DMS114 treated with DMSO at 0.1 percent for 48 hours (cell line): Measurements from ENCODE around the gene CLEC11A.
A peak's percentile ranks its signal among the peaks of the same experiment; 100 is the strongest.
"Not testable (repeated sequence)": the region's sequence is repeated elsewhere in the genome, so short reads cannot be mapped to it uniquely, and the experiment has no call there.

Experiments used
- DNase-seq: peaks from one replicate; lab custom pipeline; 2025; ENCODE audit not compliant: unreplicated experiment; lab: John Stamatoyannopoulos, UW

The CLEC11A gene

DNA sequence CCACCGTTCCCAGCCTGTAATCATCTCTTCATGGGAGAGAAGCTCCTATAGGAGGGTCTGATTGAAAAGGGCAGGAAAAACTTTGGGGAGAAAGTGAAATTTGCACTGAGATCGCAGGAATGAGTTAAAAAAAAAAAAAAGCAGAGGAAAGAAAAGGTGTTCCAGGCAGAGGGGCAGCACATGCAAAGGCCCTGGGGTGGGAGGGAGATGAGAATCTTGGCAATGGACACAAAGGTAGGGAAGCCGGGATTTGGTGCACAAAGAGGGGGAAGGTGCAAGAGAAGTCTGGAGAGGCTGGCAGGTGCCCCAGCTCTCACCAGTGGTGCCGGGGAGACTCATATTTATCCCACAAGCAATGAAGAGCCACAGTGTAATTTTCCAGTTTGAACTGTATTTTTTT, 30.7 kb downstream of the CLEC11A start:
- no peak for DNase-seq

DNA sequence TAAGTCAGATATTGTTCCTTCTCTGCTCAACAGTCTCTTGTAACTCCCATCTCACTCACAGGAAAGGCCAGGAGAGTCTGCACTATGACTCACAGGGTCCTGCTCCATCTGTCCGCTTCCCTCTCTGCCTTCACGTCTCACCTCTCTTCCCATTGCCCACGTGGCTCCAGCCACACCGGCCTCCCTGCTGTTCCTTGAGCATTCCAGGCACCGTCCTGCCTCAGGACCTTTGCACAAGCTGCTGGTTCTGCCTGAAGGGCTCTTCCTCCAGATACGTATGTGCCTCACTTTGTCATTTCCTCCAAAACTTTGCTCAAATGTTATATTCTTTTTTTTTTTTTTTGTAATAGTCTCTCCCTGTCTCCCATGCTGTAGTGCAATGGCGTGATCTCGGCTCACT, 33.1 kb downstream of the CLEC11A start:
- DNase-seq: not testable (repeated sequence)

DNA sequence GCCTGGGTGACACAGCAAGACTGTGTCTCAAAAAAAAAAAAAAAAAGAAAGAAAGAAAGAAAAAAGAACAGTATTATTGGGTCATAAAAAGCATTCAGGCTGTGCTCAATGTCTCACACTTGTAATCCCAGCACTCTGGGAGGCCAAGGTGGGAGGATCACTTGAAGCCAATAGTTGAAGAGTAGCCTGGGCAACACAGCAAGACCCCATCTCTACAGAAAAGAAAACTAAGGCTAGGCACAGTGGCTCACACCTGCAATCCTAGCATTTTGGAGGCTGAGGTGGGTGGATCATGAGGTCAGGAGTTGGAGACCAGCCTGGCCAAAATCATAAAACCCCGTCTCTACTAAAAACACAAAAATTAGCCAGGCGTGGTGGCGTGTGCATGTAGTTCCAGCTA, 34.5 kb downstream of the CLEC11A start:
- not testable (repeated sequence) for DNase-seq

DNA sequence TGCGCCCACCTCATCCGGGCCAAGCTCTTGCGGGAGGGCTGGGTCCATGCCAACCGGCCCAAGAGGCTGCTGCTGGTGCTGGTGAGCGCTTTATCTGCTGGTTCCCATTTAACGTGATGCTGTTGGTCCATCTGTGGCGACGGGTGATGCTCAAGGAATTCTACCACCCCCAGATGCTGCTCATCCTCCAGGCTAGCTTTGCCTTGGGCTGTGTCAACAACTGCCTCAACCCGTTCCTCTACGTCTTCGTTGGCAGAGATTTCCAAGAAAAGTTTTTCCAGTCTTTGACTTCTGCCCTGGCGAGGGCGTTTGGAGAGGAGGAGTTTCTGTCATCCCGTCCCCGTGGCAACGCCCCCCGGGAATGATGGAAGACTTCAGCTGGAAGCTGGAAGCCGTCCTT, 35.9 kb downstream of the CLEC11A start:
- not testable (repeated sequence) for DNase-seq

DNA sequence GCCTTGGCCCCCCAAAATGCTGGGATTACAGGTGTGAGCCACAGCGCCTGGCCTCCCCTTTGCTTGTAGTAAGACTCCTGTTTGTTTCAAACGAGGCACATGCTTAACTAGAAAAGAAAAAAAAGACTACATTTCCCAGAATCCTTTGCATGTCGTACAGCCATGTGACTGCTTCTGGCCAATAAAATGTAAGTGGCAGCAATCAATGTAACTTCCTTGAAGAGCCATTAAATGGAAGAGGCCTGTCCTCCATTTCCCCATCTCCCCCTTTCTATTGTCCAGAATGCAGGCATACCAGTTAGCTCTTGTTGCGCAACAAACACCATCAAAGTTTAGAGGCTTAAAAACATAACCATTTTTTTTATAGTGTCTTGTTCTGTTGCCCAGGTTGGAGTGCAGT, 36.7 kb downstream of the CLEC11A start:
- DNase-seq: peak; percentile 25

DNA sequence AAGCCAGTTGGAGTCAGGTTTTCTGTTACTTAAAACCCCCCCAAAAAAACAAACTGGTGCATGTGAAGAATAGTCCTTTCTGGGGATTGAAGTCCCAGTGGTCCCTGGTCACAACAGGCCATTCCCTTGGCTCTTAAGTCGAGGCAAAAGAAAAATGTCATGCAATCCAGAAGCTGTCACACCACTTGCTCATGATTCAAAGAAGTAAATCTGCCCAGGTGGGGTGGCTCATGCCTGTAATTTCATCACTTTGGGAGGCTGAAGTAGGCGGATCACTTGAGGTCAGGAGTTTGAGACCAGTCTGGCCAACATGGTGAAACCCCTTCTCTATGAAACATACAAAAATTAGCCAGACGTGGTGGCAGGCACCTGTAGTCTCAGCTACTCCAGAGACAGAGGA, 38.3 kb downstream of the CLEC11A start:
- not testable (repeated sequence) for DNase-seq

DNA sequence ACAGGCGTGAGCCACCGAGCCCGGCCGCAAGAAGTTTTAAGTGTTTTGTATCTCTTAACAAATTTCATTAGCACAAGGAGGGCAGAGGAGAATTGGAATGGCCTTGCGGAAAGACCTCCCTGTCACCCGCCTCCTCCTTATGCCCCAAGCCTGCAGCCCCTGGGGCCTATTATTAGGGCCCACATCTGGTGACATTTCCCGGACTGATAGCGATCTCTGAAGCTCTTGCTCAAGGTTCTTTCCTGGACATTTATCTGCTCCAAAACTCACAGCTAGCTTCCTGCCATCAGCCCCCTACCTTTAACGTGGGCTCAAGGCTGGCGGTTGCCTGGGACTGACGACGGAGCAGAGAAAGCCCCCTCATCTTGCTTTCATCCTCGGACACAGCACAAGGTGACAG, 40.4 kb downstream of the CLEC11A start:
- DNase-seq: not testable (repeated sequence)

DNA sequence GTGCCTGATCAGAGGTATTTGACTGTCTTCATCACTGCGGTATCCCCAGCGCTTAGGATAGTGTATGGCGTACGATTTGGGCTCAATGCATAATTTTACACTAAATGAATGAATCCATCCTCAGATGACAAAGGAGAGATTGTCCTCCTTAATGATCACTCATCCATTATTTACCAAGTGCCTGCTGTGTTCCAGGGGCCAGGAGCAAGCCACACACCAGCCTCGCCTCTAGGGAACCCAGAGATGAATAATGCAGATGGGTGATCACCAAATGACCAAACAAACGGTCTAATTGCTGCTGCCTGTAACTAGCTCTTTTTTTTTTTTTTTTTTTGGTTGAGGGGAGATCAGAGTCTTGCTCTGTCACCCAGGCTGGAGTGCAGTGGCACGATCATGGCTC, 41.2 kb downstream of the CLEC11A start:
- DNase-seq: no peak

DNA sequence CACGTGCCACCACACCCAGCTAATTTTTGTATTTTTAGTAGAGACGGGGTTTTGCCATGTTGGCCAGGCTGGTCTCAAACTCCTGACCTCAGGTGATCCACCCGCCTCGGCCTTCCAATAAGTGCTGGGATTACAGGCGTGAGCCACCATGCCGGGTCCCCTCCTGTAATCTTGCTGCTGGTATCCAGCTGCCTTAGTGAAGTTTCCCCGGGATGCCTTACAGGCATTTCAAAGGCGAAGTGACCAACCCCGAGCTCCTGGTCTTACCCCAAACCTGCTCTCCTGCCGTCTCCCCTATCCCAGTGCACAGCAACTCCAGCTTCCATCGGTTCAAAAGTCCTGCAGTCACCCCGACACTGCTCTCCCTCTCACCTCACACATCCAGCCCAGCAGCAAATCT, 43.6 kb downstream of the CLEC11A start:
- not testable (repeated sequence) for DNase-seq

DNA sequence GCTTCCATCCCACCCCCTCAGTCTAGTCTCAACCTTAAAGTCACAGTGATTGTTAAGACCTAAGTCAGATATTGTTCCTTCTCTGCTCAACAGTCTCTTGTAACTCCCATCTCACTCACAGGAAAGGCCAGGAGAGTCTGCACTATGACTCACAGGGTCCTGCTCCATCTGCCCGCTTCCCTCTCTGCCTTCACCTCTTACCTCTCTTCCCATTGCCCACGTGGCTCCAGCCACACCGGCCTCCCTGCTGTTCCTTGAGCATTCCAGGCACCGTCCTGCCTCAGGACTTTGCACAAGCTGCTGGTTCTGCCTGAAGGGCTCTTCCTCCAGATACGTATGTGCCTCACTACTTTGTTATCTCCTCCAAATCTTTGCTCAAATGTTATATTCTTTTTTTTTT, 44.1 kb downstream of the CLEC11A start:
- DNase-seq: not testable (repeated sequence)

DNA sequence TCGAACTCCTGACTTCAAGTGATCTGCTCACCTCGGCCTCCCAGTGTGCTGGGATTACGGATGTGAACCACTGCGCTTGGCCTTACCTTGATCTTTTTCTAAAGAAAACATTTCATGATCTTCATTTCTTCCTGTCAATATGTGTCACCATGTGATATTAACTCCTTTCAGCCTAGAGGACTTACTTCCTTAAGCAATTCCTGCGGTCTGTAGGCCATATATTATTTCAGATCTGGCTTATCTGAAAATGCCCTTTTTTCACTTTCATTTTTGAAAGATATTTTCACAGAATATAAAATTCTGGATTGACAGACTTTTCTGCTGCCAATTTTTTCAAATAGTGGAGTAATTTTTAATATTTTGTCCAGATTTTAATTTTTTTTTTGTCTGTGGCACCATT, 45.1 kb downstream of the CLEC11A start:
- no peak for DNase-seq

DNA sequence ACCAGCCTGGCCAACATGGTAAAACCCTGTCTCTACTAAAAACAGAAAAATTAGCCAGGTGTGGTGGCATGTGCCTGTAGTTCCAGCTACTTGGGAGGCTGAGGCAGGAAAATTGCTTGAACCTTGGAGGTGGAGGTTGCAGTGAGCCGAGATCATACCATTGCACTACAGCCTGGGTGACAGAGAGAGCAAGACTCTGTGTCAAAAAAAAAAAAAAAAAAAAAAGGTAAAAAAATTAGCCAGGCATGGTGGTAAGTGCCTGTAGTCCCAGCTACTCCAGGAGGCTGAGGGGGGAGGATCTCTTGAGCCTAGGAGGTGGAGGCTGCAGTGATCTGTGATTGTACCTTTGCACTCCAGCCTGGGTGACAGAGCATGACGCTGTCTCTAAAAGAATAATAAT, 47.0 kb downstream of the CLEC11A start, which contains the start of gene GPR32:
Gene GPR32 (plus strand): TSS at position 301 of the 400 bp plus-strand sequence. CDS start 137 bp downstream, outside the sequence.
- not testable (repeated sequence) for DNase-seq

DNA sequence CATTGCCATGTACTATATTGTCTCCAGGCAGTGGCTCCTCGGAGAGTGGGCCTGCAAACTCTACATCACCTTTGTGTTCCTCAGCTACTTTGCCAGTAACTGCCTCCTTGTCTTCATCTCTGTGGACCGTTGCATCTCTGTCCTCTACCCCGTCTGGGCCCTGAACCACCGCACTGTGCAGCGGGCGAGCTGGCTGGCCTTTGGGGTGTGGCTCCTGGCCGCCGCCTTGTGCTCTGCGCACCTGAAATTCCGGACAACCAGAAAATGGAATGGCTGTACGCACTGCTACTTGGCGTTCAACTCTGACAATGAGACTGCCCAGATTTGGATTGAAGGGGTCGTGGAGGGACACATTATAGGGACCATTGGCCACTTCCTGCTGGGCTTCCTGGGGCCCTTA, 47.7 kb downstream of the CLEC11A start:
- no peak for DNase-seq

DNA sequence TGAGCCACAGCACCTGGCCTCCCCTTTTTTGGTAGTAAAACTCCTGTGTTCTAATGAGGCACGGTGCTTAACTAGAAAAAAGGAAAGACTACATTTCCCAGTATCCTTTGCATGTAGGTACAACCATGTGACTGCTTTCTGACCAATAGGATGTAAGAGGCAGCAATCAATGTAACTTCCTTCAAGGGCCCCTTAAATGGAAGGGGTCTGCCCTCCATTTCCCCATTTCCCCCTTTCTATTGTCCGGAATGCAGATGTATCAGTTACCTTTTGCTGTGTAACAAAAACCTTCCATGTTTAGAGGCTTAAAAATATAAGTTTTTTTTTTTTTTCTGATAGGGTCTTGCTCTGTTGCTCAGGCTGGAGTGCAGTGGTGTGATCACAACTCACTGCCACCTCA, 49.3 kb downstream of the CLEC11A start:
- DNase-seq: no peak

DNA sequence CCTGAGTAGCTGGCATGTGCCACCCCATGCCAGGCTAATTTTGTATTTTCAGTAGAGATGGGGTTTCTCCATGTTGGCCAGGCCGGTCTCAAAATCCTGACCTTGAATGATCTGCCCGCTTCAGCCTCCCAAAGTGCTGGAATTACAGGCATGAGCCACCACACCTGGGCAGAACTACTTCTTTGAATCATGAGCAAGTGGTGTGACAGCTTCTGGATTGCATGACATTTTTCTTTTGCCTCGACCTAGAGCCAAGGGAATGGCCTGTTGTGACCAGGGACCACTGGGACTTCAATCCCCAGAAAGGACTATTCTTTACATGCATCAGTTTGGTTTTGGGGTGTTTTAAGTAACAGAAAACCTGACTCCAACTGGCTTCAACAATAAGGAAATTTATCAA, 49.7 kb downstream of the CLEC11A start:
- DNase-seq: not testable (repeated sequence)

DNA sequence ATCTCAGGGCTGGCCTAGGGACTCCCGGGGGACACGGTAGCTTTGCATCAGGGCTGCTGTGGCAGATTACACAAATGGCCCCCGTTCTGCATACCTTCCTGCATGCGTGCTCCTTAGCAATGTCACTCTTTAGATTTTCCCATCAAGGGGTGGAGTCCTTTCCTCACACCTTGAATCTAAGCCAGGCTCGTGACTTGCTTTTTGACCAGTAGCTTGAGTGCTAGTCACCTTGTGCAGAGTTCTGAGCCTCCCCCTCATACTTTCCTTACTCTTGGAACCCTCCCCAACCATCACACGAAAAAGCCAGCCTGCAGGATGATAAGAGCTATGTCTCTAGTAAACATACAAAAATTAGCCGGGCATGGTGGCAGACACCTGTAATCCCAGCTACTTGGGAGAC, 50.3 kb downstream of the CLEC11A start:
- not testable (repeated sequence) for DNase-seq
